ENCODE results near the gene KIF3C. TPM values are rescaled to one million over a fixed set of nuclear protein-coding genes. Genes with fewer than 3 reads are reported as not detected.
"Not testable (repeated sequence)": the region's sequence is repeated elsewhere in the genome, so short reads cannot be mapped to it uniquely, and the experiment has no call there.

KIF3C gene
- 13.2 and 25.9 TPM in 2 replicates for total RNA-seq (ENCODE audit: low replicate concordance)

- Histone ChIP-seq H3K27me3 (no peaks in the 10 kb centered on the region), H2AFZ (replicated peaks) (peak within 1 kb of the TSS; percentile 91), H3K27ac (peak within 1 kb of the TSS; percentile 26), H3K9me3 (ENCODE audit: low read depth) (no peaks in the 10 kb centered on the region), H3K9ac (peak within 1 kb of the TSS; percentile 11), H3K4me2 (peak within 1 kb of the TSS; percentile 83), H4K20me1 (ENCODE audit: low read depth) (peaks cover 24% of the 10 kb centered on the region), H3K4me3 (peak within 1 kb of the TSS; percentile 93), H3K4me1 (peaks cover 20% of the 10 kb centered on the region), H3F3A (ENCODE audit: low read depth) (peaks cover 27% of the 10 kb centered on the region), H3K79me2 (ENCODE audit: low read depth) (peaks cover 42% of the 10 kb centered on the region), H3K36me3 (no peaks in the 10 kb centered on the region)
- Mint-ChIP-seq H3K4me1 (peaks cover 42% of the 10 kb centered on the region), H3K9me3 (no peaks in the 10 kb centered on the region), H3K36me3 (peaks cover 6% of the 10 kb centered on the region), H3K27me3 (ENCODE audit: insufficient read depth, low read depth) (peaks cover 21% of the 10 kb centered on the region), H3K4me3 (peak within 1 kb of the TSS; percentile 88), H3K27ac (peak within 1 kb of the TSS; percentile 84)
- TF ChIP-seq EZH2 (IDR thresholded peaks at IDR 0.05) (no peak), EZH2phosphoT487 (IDR thresholded peaks at IDR 0.05) (no peak), CTCF (IDR thresholded peaks at IDR 0.05) (no peak)
- peak; percentile 90 for DNase-seq (ENCODE audit: low spot score)
Observed at GRCh38 chr2:25982273-25982967, at the start of gene KIF3C. Gene KIF3C, minus strand, starts transcription at chr2:25982497. Its CDS starts 580 bp downstream, at chr2:25981917.

- not testable (repeated sequence) for H3K27me3 ChIP-seq; H2AFZ ChIP-seq (replicated peaks); DNase-seq (ENCODE audit: low spot score); H3K9me3 Mint-ChIP-seq; H3K4me3 ChIP-seq; H3K4me2 ChIP-seq; H3K4me3 Mint-ChIP-seq; H3F3A ChIP-seq (ENCODE audit: low read depth); H3K27ac Mint-ChIP-seq; H3K9ac ChIP-seq; H3K27ac ChIP-seq; H3K36me3 ChIP-seq; H3K4me1 Mint-ChIP-seq; H3K79me2 ChIP-seq (ENCODE audit: low read depth); H3K9me3 ChIP-seq (ENCODE audit: low read depth); H3K36me3 Mint-ChIP-seq; H4K20me1 ChIP-seq (ENCODE audit: low read depth); H3K4me1 ChIP-seq; H3K27me3 Mint-ChIP-seq (ENCODE audit: insufficient read depth, low read depth)
Observed at GRCh38 chr2:26028083-26028482, 45.8 kb upstream of the KIF3C start.

GRCh38 chr2:26025509-26025908, 43.2 kb upstream of the KIF3C start:
- Mint-ChIP-seq H3K4me1 (no peaks in the 10 kb centered on the region), H3K36me3 (no peaks in the 10 kb centered on the region), H3K9me3 (no peaks in the 10 kb centered on the region), H3K27me3 (ENCODE audit: insufficient read depth, low read depth) (no peaks in the 10 kb centered on the region), H3K4me3 (no peak overlapping the region), H3K27ac (no peak overlapping the region)
- Histone ChIP-seq H3K4me2 (no peak overlapping the region), H3F3A (ENCODE audit: low read depth) (no peaks in the 10 kb centered on the region), H3K27ac (no peak overlapping the region), H3K4me3 (no peak overlapping the region), H3K36me3 (no peaks in the 10 kb centered on the region), H3K27me3 (no peaks in the 10 kb centered on the region), H4K20me1 (ENCODE audit: low read depth) (no peaks in the 10 kb centered on the region), H3K4me1 (no peaks in the 10 kb centered on the region), H3K79me2 (ENCODE audit: low read depth) (no peaks in the 10 kb centered on the region), H2AFZ (replicated peaks) (no peak overlapping the region), H3K9ac (no peak overlapping the region), H3K9me3 (ENCODE audit: low read depth) (no peaks in the 10 kb centered on the region)
- no peak for DNase-seq (ENCODE audit: low spot score)
- TF ChIP-seq EZH2 (IDR thresholded peaks at IDR 0.05): no peak

- Histone ChIP-seq H4K20me1 (ENCODE audit: low read depth) (no peaks in the 10 kb centered on the region), H3F3A (ENCODE audit: low read depth) (no peaks in the 10 kb centered on the region), H3K36me3 (no peaks in the 10 kb centered on the region), H3K9ac (no peak overlapping the region), H3K9me3 (ENCODE audit: low read depth) (no peaks in the 10 kb centered on the region), H2AFZ (replicated peaks) (no peak overlapping the region), H3K4me3 (no peak overlapping the region), H3K4me1 (no peaks in the 10 kb centered on the region), H3K27ac (no peak overlapping the region), H3K79me2 (ENCODE audit: low read depth) (no peaks in the 10 kb centered on the region), H3K27me3 (no peaks in the 10 kb centered on the region), H3K4me2 (no peak overlapping the region)
- TF ChIP-seq EZH2 (IDR thresholded peaks at IDR 0.05) (no peak), EZH2phosphoT487 (IDR thresholded peaks at IDR 0.05) (no peak), CTCF (IDR thresholded peaks at IDR 0.05) (no peak)
- Mint-ChIP-seq H3K27me3 (ENCODE audit: insufficient read depth, low read depth) (peaks cover under 1% of the 10 kb centered on the region), H3K27ac (no peak overlapping the region), H3K4me3 (no peak overlapping the region), H3K4me1 (no peaks in the 10 kb centered on the region), H3K9me3 (no peaks in the 10 kb centered on the region), H3K36me3 (no peaks in the 10 kb centered on the region)
- DNase-seq (ENCODE audit: low spot score): no peak
Observed at GRCh38 chr2:26024260-26024659, 42.0 kb upstream of the KIF3C start.
